B cell (primary cell): ENCODE data around the gene CLSTN2. TPM values are rescaled to one million over a fixed set of nuclear protein-coding genes. Genes with fewer than 3 reads are reported as not detected.

Experiments
- ATAC-seq: fragments of 200-7000 bp; cut with Tn5 transposase; one replicate; pipeline ENCODE4 v1.10.0; 2021; ENCODE audit warnings: low read depth, mild to moderate bottlenecking, moderate number of reproducible peaks, moderate library complexity
- CTCF ChIA-PET: fragments of 350-600 bp; sonication (Branson Sonifier 250); formaldehyde crosslinking; loops from one replicate; lab custom pipeline; 2021; ENCODE audit warnings: antibody characterized with exemption, inconsistent platforms; lab: Charles Lee
- POLR2A ChIA-PET: fragments of 350-600 bp; sonication (Branson Sonifier 250); formaldehyde crosslinking; loops from one replicate; lab custom pipeline; 2021; ENCODE audit warnings: antibody characterized with exemption; lab: Charles Lee
- DNase-seq: peaks from one replicate; pipeline ENCODE4 v3.0.0; 2013
- H2AFZ ChIP-seq: 2 replicates; pipeline ENCODE4 v1.6.1; 2012; ENCODE audit warnings: mild to moderate bottlenecking, low read depth, low read length; ENCODE audit not compliant: insufficient read depth, poor library complexity, severe bottlenecking
- H3K27ac ChIP-seq, 2 donors: 1 replicate in 1 of 2; 2 replicates in 1 of 2; pipeline ENCODE4 v1.5.1; 2012 to 2013; ENCODE audit warnings: low read length in 2 of 2, mild to moderate bottlenecking in 2 of 2, moderate library complexity in 1 of 2
- H3K27me3 ChIP-seq, 4 experiments: fragments of 200-600 bp in 1 of 4; sonication (generic) in 1 of 4; replicated peaks in 1 of 4; 1 replicate in 2 of 4; 2 replicates in 2 of 4; pipeline versions ENCODE4 v1.6.1 to v1.7.0; 2013 to 2016; ENCODE audit warnings: low read length in 3 of 4, mild to moderate bottlenecking in 2 of 4, mixed read lengths in 1 of 4, moderate library complexity in 1 of 4; ENCODE audit not compliant: insufficient read depth in 4 of 4, control insufficient read depth in 3 of 4; ENCODE audit errors: control extremely low read depth in 1 of 4
- H3K36me3 ChIP-seq, 2 experiments: replicated peaks in 1 of 2; 1 replicate in 1 of 2; 2 replicates in 1 of 2; pipeline versions ENCODE4 v1.6.1 to v1.7.1; 2013; ENCODE audit warnings: low read length in 1 of 2; ENCODE audit not compliant: insufficient read depth in 2 of 2, control insufficient read depth in 1 of 2; ENCODE audit errors: control extremely low read depth in 1 of 2, extremely low read depth in 1 of 2
- H3K4me1 ChIP-seq, 2 donors: fragments of 200-600 bp in 1 of 2; sonication (generic) in 1 of 2; 1 replicate in 1 of 2; 2 replicates in 1 of 2; pipeline versions ENCODE4 v1.5.1 to v1.6.1; 2013 to 2017; ENCODE audit warnings: low read length in 2 of 2; ENCODE audit not compliant: control insufficient read depth in 2 of 2, insufficient read depth in 2 of 2
- H3K4me2 ChIP-seq: replicated peaks from 2 replicates; pipeline ENCODE3; 2012; ENCODE audit warnings: mild to moderate bottlenecking, low read depth, low read length; ENCODE audit not compliant: poor library complexity, severe bottlenecking
- H3K4me3 ChIP-seq, 5 experiments: fragments of 200-600 bp in 1 of 5; sonication (generic) in 1 of 5; 1 replicate in 3 of 5; 2 replicates in 2 of 5; pipeline versions ENCODE4 v1.5.1 to v1.7.0; 2011 to 2016; ENCODE audit warnings: low read length in 4 of 5, mild to moderate bottlenecking in 4 of 5, low read depth in 2 of 5, control low read depth in 1 of 5, moderate library complexity in 1 of 5; ENCODE audit not compliant: insufficient read depth in 1 of 5; ENCODE audit errors: control extremely low read depth in 1 of 5, extremely low read depth in 1 of 5
- H3K79me2 ChIP-seq: fragments of 200-600 bp; sonication (generic); one replicate; pipeline ENCODE4 v1.6.0; 2016; ENCODE audit warnings: low read length; ENCODE audit not compliant: control insufficient read depth, insufficient read depth
- H3K9ac ChIP-seq: fragments of 200-600 bp; sonication (generic); 2 replicates; pipeline ENCODE4 v1.6.1; 2017; ENCODE audit warnings: mild to moderate bottlenecking, low read length, moderate library complexity
- H3K9me3 ChIP-seq, 3 donors: one replicate each; pipeline versions ENCODE4 v1.6.1 to v1.7.1; 2013; ENCODE audit warnings: low read length in 2 of 3; ENCODE audit not compliant: control insufficient read depth in 2 of 3, insufficient read depth in 1 of 3; ENCODE audit errors: control extremely low read depth in 1 of 3
- H4K20me1 ChIP-seq: 2 replicates; pipeline ENCODE4 v1.6.0; 2012; ENCODE audit warnings: mild to moderate bottlenecking, low read length; ENCODE audit not compliant: insufficient read depth, control insufficient read depth, poor library complexity, severe bottlenecking
- H3K27ac Mint-ChIP-seq: one replicate; pipeline ENCODE4 v1.8.0; 2021; ENCODE audit warnings: mixed read lengths
- H3K27me3 Mint-ChIP-seq: one replicate; pipeline ENCODE4 v1.8.0; 2021; ENCODE audit warnings: mixed read lengths
- H3K4me1 Mint-ChIP-seq: one replicate; pipeline ENCODE4 v1.8.0; 2021; ENCODE audit warnings: mixed read lengths
- H3K4me3 Mint-ChIP-seq: one replicate; pipeline ENCODE4 v1.8.0; 2021; ENCODE audit warnings: mixed read lengths
- H3K9me3 Mint-ChIP-seq: one replicate; pipeline ENCODE4 v1.8.0; 2022; ENCODE audit warnings: mixed read lengths; ENCODE audit not compliant: insufficient read depth
- CTCF ChIP-seq: fragments of 200-600 bp; IDR thresholded peaks from one replicate; pipeline ENCODE4 v1.8.0; 2022; ENCODE audit warnings: antibody characterized with exemption, mild to moderate bottlenecking
- EZH2 ChIP-seq: IDR thresholded peaks from 2 replicates; pipeline ENCODE4 v1.6.1; 2012; ENCODE audit warnings: borderline replicate concordance, low read depth, mild to moderate bottlenecking, moderate library complexity, low read length; ENCODE audit not compliant: insufficient read depth, poor library complexity, severe bottlenecking
- WGBS: methylation state at CpG from one replicate; pipeline ENCODE4 v1.1.5; 2013; ENCODE audit warnings: missing lambda C conversion rate; ENCODE audit not compliant: insufficient coverage; 5-methylcytosine and 5-hydroxymethylcytosine counted together
- intact Hi-C: fragments of 100-400 bp; cut with micrococcal nuclease; formaldehyde crosslinking; loops from one replicate; pipeline ENCODE4 v1.10.0; 2022
- polyA plus RNA-seq: library from polyadenylated mRNA; depleted of rRNA; stranded (reverse); fragments of >200 nt; gene quantifications from 2 replicates; pipeline ENCODE4 v1.2.3, GENCODE V29; 2012
- total RNA-seq, 2 donors: library from RNA; stranded (reverse); fragments of 120-200 nt in 1 of 2; gene quantifications; 1 replicate in 1 of 2; 2 replicates in 1 of 2; pipeline versions ENCODE4 v1.2.3 to v1.2.4, GENCODE V29; 2013 to 2022

The CLSTN2 gene
- total and polyA plus RNA-seq, 2 donors (not counting 1 experiment from before 2014, with no cell fraction given), result not detected

GRCh38 chr3:140599009-140599408 is 664.0 kb downstream of the CLSTN2 start:
- Histone ChIP-seq H3K9ac (no peak overlapping the region), H3K4me1 (no peaks in the 10 kb centered on the region), H3K36me3 (no peaks in the 10 kb centered on the region), H3K79me2 (no peaks in the 10 kb centered on the region), H2AFZ (no peak overlapping the region), H3K9me3 (no peaks in the 10 kb centered on the region), H3K27ac (no peak overlapping the region), H3K4me3 (no peak overlapping the region), H4K20me1 (no peaks in the 10 kb centered on the region), H3K4me2 (no peak overlapping the region), H3K27me3 (peaks cover 0 to 2% (median 0%) of the 10 kb centered on the region in 4 experiments)
- ATAC-seq (no peak), DNase-seq (no peak)
- TF ChIP-seq CTCF (no peak), EZH2 (no peak)
- Mint-ChIP-seq H3K27ac (no peak overlapping the region), H3K27me3 (peaks cover 3% of the 10 kb centered on the region), H3K4me1 (no peaks in the 10 kb centered on the region), H3K4me3 (no peak overlapping the region), H3K9me3 (no peaks in the 10 kb centered on the region)
- POLR2A ChIA-PET, result no interaction called here
- CTCF ChIA-PET, result no interaction called here
- intact Hi-C loops, result no loop called here

- Mint-ChIP-seq H3K27me3 (no peaks in the 10 kb centered on the region), H3K4me3 (no peak overlapping the region), H3K4me1 (no peaks in the 10 kb centered on the region), H3K27ac (no peak overlapping the region), H3K9me3 (no peaks in the 10 kb centered on the region)
- CTCF ChIA-PET, result no interaction called here
- POLR2A ChIA-PET, result no interaction called here
- no peak for DNase-seq
- Histone ChIP-seq H3K9me3 (no peaks in the 10 kb centered on the region), H3K36me3 (no peaks in the 10 kb centered on the region), H4K20me1 (no peaks in the 10 kb centered on the region), H3K27ac (no peak overlapping the region), H2AFZ (no peak overlapping the region), H3K27me3 (peaks cover 0 to 2% (median 0%) of the 10 kb centered on the region in 4 experiments), H3K4me2 (no peak overlapping the region), H3K4me3 (no peak overlapping the region), H3K4me1 (no peaks in the 10 kb centered on the region), H3K79me2 (no peaks in the 10 kb centered on the region), H3K9ac (no peak overlapping the region)
- WGBS, result 100% methylated on average over 1 of the region's 1 CpG
- ATAC-seq, result no peak
- no peak for TF ChIP-seq CTCF
- no peak for TF ChIP-seq EZH2
- intact Hi-C loops, result no loop called here
Observed at GRCh38 chr3:140599496-140599895, 664.5 kb downstream of the CLSTN2 start.
